SU-DHL-6 (cell line): Measurements from ENCODE around the gene GPR155.

ENCODE experiments used
- H2AFZ ChIP-seq: fragments of 200-600 bp; sonication (generic); 2 replicates; pipeline ENCODE4 v1.6.1; 2014; ENCODE audit warnings: low read depth, mild to moderate bottlenecking, moderate library complexity, mixed read lengths, antibody characterized with exemption, low read length; ENCODE audit not compliant: severe bottlenecking
- H3F3A ChIP-seq: fragments of 200-600 bp; shearing (Covaris generic); 2 replicates; pipeline ENCODE4 v1.6.0; 2016; ENCODE audit warnings: antibody characterized with exemption, mild to moderate bottlenecking; ENCODE audit not compliant: insufficient read depth
- H3K27ac ChIP-seq: fragments of 200-600 bp; sonication (generic); 2 replicates; pipeline ENCODE4 v1.5.1; 2016; ENCODE audit warnings: low read depth, mild to moderate bottlenecking, low read length, moderate library complexity, mixed read lengths
- H3K27me3 ChIP-seq: fragments of 200-600 bp; sonication (generic), shearing (Covaris generic); 2 replicates; pipeline ENCODE4 v1.6.0; 2014; ENCODE audit warnings: mild to moderate bottlenecking, low read length
- H3K36me3 ChIP-seq: fragments of 200-600 bp; sonication (generic); 2 replicates; pipeline ENCODE4 v1.6.1; 2014; ENCODE audit warnings: mild to moderate bottlenecking, low read length, mixed read lengths
- H3K4me2 ChIP-seq: fragments of 300-600, 200-600 bp; shearing (Covaris generic), sonication (generic); 2 replicates; pipeline ENCODE4 v1.6.0; 2014; ENCODE audit warnings: low read length, low read depth, mild to moderate bottlenecking; ENCODE audit not compliant: poor library complexity, severe bottlenecking
- H3K4me3 ChIP-seq: fragments of 200-600 bp; sonication (generic); 2 replicates; pipeline ENCODE4 v1.5.1; 2014; ENCODE audit warnings: antibody characterized with exemption, low read length, mild to moderate bottlenecking, mixed read lengths; ENCODE audit not compliant: insufficient read depth, poor library complexity, severe bottlenecking
- H3K79me2 ChIP-seq: fragments of 200-600 bp; sonication (generic); 2 replicates; pipeline ENCODE4 v1.6.1; 2014; ENCODE audit warnings: mild to moderate bottlenecking, low read length, moderate library complexity; ENCODE audit not compliant: insufficient read depth
- H3K9ac ChIP-seq: fragments of 200-600 bp; sonication (generic); 2 replicates; pipeline ENCODE4 v1.7.0; 2014; ENCODE audit warnings: mild to moderate bottlenecking, low read length
- H3K9me2 ChIP-seq: fragments of 200-600 bp; sonication (generic); replicated peaks from 2 replicates; pipeline ENCODE4 v1.6.1; 2014; ENCODE audit warnings: low read length; ENCODE audit not compliant: insufficient read depth
- H3K9me3 ChIP-seq: fragments of 200-600 bp; sonication (generic); 2 replicates; pipeline ENCODE4 v1.6.1; 2014; ENCODE audit warnings: low read length, mixed read lengths; ENCODE audit not compliant: insufficient read depth
- H4K20me1 ChIP-seq: fragments of 200-600 bp; sonication (generic); 2 replicates; pipeline ENCODE4 v1.6.1; 2014; ENCODE audit warnings: low read depth, mild to moderate bottlenecking, antibody characterized with exemption, low read length, moderate library complexity, mixed read lengths
- EZH2phosphoT487 ChIP-seq: fragments of 200-600 bp; sonication (generic), shearing (Covaris generic); conservative IDR thresholded peaks from 2 replicates; pipeline ENCODE4 v1.6.1; 2018; ENCODE audit warnings: mild to moderate bottlenecking, antibody characterized with exemption, low read length, moderate library complexity, mixed read lengths
- TF ChIP-seq, protein P1 (sequence below): fragments of 200-600 bp; sonication (generic); IDR thresholded peaks from one replicate; pipeline ENCODE4 v1.5.1; 2017; ENCODE audit warnings: antibody characterized with exemption, mild to moderate bottlenecking, low read length, moderate library complexity; ENCODE audit not compliant: insufficient read depth, poor library complexity, severe bottlenecking

GPR155 gene

DNA sequence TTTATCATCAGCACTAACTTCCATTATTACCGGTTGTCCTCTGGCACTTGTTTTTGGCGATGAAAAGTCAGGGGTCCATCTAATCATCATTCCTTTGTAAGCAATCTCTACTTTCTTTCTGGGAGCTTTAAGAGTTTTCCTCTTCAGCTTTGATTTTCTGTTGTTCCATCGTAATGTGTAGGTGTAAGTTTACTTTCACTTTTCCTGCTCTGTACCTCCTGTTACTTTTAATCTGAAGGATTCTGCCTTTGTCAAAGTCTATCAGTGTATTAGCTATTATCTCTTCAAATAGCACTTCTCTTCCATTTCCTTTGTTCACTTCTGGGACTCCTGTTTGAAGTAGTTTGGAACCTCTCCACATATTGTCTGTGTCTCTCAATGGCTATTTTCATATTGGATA is 25.5 kb upstream of the GPR155 start:
- Histone ChIP-seq H3K4me3 (no peak overlapping the region), H3K4me2 (no peak overlapping the region), H3K27me3 (no peaks in the 10 kb centered on the region), H3K27ac (no peak overlapping the region), H2AFZ (no peak overlapping the region), H3K79me2 (no peaks in the 10 kb centered on the region), H4K20me1 (no peaks in the 10 kb centered on the region), H3K9me3 (peaks cover 34% of the 10 kb centered on the region), H3F3A (no peaks in the 10 kb centered on the region), H3K36me3 (no peaks in the 10 kb centered on the region), H3K9ac (no peak overlapping the region), H3K9me2 (no peaks in the 10 kb centered on the region)
- TF ChIP-seq EZH2phosphoT487, result no peak
- TF ChIP-seq, protein P1, sequence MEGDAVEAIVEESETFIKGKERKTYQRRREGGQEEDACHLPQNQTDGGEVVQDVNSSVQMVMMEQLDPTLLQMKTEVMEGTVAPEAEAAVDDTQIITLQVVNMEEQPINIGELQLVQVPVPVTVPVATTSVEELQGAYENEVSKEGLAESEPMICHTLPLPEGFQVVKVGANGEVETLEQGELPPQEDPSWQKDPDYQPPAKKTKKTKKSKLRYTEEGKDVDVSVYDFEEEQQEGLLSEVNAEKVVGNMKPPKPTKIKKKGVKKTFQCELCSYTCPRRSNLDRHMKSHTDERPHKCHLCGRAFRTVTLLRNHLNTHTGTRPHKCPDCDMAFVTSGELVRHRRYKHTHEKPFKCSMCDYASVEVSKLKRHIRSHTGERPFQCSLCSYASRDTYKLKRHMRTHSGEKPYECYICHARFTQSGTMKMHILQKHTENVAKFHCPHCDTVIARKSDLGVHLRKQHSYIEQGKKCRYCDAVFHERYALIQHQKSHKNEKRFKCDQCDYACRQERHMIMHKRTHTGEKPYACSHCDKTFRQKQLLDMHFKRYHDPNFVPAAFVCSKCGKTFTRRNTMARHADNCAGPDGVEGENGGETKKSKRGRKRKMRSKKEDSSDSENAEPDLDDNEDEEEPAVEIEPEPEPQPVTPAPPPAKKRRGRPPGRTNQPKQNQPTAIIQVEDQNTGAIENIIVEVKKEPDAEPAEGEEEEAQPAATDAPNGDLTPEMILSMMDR, result no peak

DNA sequence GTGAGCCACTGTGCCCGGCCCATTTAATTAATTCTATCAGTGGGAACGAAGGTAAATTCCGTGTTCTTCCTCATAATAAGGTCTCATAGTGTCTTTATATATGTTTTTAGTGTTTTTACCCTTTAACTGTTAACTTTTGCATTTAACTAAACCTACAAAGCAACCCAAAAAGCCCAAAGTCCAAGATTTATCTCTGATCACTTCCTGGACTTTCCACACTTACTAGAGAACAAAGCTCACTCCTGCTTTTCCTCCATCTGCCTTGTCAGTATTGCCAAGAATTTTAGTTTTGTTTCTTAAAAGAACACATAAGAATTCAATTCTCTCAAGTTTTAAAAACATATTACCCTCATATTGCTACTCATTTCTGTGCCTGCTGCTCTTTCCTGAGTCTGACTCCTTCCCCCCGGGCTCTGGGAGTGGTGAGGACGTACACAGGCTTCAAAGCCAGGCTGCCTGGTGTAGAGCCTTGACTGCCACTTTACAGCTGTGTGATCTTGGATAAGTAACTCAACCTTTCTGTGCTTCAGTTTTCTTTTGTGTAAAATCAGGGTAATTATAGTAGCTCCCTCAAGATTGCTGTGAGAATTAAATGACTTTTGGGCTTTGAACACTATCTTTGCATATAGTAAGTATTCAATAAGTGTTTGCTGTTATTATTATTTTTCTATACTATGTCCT is 24.9 kb upstream of the GPR155 start:
- H3K4me2 ChIP-seq, result no peak overlapping the region
- H3K9me2 ChIP-seq, result no peaks in the 10 kb centered on the region
- H3K36me3 ChIP-seq, result no peaks in the 10 kb centered on the region
- H3K9ac ChIP-seq, result no peak overlapping the region
- H3K4me3 ChIP-seq, result no peak overlapping the region
- peaks cover 34% of the 10 kb centered on the region for H3K9me3 ChIP-seq
- H2AFZ ChIP-seq, result no peak overlapping the region
- no peaks in the 10 kb centered on the region for H3F3A ChIP-seq
- no peaks in the 10 kb centered on the region for H3K79me2 ChIP-seq
- no peaks in the 10 kb centered on the region for H4K20me1 ChIP-seq
- H3K27me3 ChIP-seq, result no peaks in the 10 kb centered on the region
- TF ChIP-seq EZH2phosphoT487, result no peak
- H3K27ac ChIP-seq, result no peak overlapping the region

DNA sequence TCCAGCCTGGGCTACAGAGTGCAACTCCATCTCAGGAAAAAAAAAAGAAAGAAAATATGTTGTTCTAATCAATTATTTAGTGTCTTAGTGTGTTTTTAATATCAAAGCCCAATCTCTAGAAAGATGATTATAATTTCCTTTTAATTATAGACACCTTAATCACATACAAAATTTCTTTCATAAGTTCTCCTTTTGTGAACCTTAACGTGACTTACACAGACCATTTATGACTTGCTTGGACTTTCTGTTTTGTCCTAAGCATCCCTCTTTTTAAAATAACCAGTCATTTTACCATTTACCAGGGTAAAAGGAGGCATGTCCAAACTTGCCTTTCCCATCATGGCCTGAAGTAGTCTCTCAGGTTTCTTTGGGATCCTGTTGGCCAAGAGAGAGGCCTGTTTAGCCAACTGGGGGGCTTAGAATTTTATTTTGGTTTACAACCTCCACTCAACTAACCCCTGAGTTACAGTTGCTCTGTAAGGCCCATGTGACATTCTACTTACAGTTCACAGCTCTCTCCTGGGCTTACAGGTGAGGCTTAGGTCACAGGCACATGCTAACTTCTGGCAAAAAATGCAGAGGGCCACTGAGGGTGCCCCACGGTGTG is 23.9 kb upstream of the GPR155 start:
- no peaks in the 10 kb centered on the region for H3F3A ChIP-seq
- H3K36me3 ChIP-seq, result no peaks in the 10 kb centered on the region
- TF ChIP-seq, protein P1, result no peak
- no peak for TF ChIP-seq EZH2phosphoT487
- H3K4me2 ChIP-seq, result no peak overlapping the region
- H3K79me2 ChIP-seq, result no peaks in the 10 kb centered on the region
- no peaks in the 10 kb centered on the region for H3K27me3 ChIP-seq
- H3K9me2 ChIP-seq, result no peaks in the 10 kb centered on the region
- H3K9ac ChIP-seq, result no peak overlapping the region
- no peak overlapping the region for H2AFZ ChIP-seq
- H4K20me1 ChIP-seq, result no peaks in the 10 kb centered on the region
- no peak overlapping the region for H3K4me3 ChIP-seq
- peaks cover 34% of the 10 kb centered on the region for H3K9me3 ChIP-seq
- H3K27ac ChIP-seq, result no peak overlapping the region

DNA sequence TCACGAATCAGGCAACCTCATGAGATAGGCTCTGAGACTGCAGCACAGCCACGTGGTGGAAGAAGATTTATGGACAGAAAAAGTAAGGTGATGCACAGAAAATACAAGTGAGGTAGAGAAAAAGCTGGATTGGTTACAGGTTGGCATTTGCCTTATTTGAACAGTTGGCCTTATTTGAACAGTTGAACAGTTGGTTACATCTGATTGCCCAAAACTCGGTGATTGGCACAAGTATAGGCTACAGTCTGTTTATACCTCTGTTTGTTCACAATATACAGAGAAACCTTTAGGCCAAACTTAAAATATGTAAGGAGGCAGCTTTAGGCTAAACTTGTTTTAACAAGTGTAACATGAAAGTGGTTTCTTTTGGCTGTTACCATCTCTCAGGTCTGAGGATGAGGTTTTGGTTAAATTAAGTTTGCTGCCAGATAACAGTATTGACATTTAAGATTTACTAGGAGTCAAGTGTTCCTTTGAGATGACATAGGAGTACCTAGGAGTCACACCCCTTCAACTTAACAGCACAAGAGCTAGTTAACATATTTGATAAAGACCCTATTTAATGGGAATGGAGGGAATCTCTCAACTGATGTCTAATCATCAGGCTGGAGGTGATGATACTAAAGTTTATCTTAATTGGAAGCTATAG is 16.5 kb upstream of the GPR155 start:
- Histone ChIP-seq H3K4me2 (no peak overlapping the region), H3K9ac (no peak overlapping the region), H3K9me2 (no peaks in the 10 kb centered on the region), H4K20me1 (no peaks in the 10 kb centered on the region), H3K27ac (no peak overlapping the region), H3F3A (no peaks in the 10 kb centered on the region), H3K79me2 (no peaks in the 10 kb centered on the region), H3K27me3 (no peaks in the 10 kb centered on the region), H3K4me3 (no peak overlapping the region), H2AFZ (no peak overlapping the region), H3K36me3 (no peaks in the 10 kb centered on the region), H3K9me3 (peaks cover 2% of the 10 kb centered on the region; the same call in 1 of the 2 replicates)
- TF ChIP-seq, protein P1, result no peak
- no peak for TF ChIP-seq EZH2phosphoT487
